LNCAP (cell line): ENCODE results near the gene IZUMO4.

Experiments used
- TF ChIP-seq, protein P1 (sequence below): fragments of 450-650 bp; IDR thresholded peaks from 2 replicates; pipeline ENCODE4 v1.5.1; 2017; ENCODE audit warnings: mild to moderate bottlenecking

IZUMO4 gene

DNA sequence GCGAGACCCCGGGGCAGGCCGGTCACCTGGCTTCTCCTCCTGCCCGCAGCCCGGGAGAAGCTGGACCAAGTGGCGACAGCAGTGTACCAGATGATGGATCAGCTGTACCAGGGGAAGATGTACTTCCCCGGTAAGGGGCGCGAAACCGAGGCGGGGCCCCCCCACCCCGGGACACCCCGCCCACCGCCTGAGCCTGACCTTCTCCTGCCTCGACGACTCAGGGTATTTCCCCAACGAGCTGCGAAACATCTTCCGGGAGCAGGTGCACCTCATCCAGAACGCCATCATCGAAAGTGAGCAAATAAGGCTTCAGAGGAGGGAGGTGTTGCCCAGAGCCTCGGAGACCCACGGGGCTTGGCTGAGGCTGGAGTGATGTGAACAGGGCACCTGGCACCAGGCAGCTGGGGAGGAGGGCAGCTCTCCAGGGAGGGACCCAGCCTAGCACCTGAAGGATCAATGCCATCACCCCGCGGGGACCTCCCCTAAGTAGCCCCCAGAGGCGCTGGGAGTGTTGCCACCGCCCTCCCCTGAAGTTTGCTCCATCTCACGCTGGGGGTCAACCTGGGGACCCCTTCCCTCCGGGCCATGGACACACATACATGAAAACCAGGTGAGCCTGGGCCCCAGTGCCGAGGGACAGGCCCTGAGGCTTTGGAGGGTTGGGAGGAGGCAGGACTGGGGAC, 629 bp downstream of the IZUMO4 start:
- TF ChIP-seq, protein P1, sequence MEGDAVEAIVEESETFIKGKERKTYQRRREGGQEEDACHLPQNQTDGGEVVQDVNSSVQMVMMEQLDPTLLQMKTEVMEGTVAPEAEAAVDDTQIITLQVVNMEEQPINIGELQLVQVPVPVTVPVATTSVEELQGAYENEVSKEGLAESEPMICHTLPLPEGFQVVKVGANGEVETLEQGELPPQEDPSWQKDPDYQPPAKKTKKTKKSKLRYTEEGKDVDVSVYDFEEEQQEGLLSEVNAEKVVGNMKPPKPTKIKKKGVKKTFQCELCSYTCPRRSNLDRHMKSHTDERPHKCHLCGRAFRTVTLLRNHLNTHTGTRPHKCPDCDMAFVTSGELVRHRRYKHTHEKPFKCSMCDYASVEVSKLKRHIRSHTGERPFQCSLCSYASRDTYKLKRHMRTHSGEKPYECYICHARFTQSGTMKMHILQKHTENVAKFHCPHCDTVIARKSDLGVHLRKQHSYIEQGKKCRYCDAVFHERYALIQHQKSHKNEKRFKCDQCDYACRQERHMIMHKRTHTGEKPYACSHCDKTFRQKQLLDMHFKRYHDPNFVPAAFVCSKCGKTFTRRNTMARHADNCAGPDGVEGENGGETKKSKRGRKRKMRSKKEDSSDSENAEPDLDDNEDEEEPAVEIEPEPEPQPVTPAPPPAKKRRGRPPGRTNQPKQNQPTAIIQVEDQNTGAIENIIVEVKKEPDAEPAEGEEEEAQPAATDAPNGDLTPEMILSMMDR, result no peak

DNA sequence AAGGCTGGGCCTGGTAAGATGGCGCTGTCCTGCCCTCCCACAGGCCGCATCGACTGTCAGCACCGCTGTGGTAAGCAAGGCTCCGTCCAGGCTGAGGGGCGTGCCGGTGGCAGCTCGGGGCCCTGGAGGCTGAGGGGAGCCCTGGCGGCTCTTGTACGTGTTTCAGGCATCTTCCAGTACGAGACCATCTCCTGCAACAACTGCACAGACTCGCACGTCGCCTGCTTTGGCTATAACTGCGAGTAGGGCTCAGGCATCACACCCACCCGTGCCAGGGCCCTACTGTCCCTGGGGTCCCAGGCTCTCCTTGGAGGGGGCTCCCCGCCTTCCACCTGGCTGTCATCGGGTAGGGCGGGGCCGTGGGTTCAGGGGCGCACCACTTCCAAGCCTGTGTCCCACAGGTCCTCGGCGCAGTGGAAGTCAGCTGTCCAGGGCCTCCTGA, 1.2 kb downstream of the IZUMO4 start:
- TF ChIP-seq, protein P1, result no peak

GRCh38 chr19:2099054-2099501, 2.4 kb downstream of the IZUMO4 start:
- TF ChIP-seq, protein P1, result no peak

- TF ChIP-seq, protein P1, result no peak
Observed at GRCh38 chr19:2099937-2100718, 3.4 kb downstream of the IZUMO4 start.

DNA sequence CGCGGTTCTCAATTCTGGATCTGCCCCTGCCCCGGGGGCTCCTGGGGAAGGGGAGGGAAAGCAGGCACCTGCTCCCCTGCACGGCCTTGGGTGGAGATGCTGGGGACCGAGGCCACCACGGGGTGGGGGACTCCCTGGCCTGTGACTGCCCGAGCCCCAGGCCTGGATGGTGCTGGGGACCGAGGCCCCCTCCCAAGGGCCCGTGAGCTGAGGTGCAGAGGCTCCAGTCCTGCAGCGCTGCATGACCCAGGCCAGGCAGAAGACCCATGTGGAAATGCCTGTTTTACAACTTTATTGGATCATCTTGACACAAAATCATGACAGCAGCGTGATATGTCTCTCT, 4.0 kb downstream of the IZUMO4 start:
- TF ChIP-seq, protein P1, result no peak

DNA sequence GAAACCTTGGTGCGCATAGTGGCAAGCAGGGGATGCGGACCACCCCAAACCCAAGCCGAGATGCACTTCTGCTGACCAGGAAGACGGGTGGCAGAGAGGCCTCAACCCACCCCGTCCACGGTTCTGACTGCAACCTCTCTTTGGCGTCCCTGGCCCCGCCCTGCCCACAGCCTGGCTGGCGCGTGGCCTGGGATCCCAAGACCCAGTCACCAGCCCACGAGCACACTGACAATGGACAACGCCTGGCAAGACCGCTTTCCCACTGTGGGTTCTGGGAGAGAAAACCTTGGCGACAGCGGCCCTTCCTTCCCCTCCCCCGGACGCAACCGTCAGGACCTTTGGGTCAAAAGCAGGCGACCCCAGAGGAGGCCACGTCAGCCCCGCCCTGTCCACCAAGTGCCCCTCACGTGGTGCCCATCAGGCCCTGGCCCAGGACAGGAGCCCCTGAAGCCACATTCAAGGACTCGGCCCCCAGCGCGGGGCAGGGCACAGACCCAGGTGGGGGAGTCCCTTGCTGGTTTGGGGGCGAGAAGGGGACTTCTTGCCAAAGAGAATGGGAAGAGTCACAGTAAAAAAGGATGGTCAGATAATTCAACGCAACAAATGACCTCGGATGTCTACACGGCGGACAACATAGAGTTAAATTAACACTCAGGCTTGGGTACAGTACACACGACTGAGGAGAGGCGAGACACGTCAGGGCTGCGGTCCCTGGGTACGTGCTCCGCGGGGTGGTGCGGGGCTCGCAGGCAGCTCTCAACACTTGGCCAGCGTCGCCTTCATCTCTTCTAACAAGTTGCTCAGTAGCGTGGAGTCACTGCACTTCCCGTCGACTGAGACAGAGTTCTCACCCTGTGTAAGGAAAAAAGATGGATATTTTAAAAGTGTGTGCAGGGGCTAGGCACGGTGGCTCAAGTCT, 5.0 kb downstream of the IZUMO4 start:
- TF ChIP-seq, protein P1, result no peak

DNA sequence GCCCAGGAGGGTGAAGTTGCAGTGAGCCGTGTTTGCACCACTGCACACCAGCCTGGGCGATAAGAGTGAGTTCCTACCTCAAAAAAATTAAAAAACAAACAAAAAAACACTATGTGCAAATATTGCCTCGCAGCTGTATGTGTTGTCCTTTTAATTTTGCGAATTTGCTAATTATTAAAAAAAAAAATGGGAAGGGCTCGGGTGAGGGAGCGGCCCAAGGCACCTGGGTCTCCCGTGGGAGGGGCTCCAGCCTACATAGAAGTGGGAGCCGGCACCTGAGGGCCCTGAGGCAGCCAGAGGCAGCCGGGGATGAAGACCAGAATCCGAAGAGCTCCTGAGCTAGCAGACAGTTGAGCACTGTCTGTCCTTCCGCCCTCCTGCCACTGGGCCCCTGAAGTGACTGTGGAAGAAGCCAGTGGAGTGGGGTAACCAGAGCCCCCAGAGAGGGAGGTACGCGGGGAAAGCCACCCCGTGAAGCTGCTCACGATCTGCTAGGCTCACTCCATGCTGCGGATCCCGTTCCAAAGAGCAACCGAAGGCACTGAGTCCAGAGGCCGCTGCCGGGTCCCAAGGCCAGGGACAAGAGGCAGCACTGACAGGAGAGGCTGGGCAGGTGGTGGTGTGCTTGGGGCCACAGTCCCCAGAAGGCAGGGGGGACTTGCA, 6.5 kb downstream of the IZUMO4 start:
- TF ChIP-seq, protein P1, result no peak
